PC-3 (cell line): ENCODE results near the gene SRGAP3. TPM values are rescaled to one million over a fixed set of nuclear protein-coding genes. Genes with fewer than 3 reads are reported as not detected.

Experiments
- ATAC-seq: fragments of 200-7000 bp; cut with Tn5 transposase; 2 replicates; pipeline ENCODE4 v1.9.1; 2020; ENCODE audit warnings: mild to moderate bottlenecking, moderate library complexity
- BruUV-seq: library from RNA; stranded (reverse); fragments of 400-500 nt; replicated peaks from 2 replicates; lab custom pipeline; 2021; lab: Mats Ljungman, UMichigan
- CTCF ChIA-PET: fragments of 300-600 bp; sonication (Branson Sonifier 250); formaldehyde crosslinking; loops from one replicate; lab custom pipeline; 2022; ENCODE audit warnings: antibody characterized with exemption; lab: Charles Lee
- POLR2A ChIA-PET: fragments of 300-600 bp; sonication (Branson Sonifier 250); formaldehyde crosslinking; loops from one replicate; lab custom pipeline; 2022; ENCODE audit warnings: antibody characterized with exemption; ENCODE audit not compliant: unreplicated experiment; lab: Charles Lee
- DNase-seq: peaks from one replicate; pipeline ENCODE4 v3.0.0-alpha.2; 2015
- H2AFZ ChIP-seq: fragments of 300-600 bp; sonication (generic); 2 replicates; pipeline ENCODE4 v1.6.0; 2016; ENCODE audit warnings: antibody characterized with exemption, low read length
- H3F3A ChIP-seq: fragments of 300-600 bp; sonication (generic); one replicate; pipeline ENCODE4 v1.6.0; 2017; ENCODE audit warnings: antibody characterized with exemption, low read length, control low read depth, mild to moderate bottlenecking; ENCODE audit not compliant: unreplicated experiment
- H3K27ac ChIP-seq: fragments of 300-600 bp; sonication (generic); 2 replicates; pipeline ENCODE4 v1.5.1; 2016; ENCODE audit warnings: mild to moderate bottlenecking, low read length
- H3K27me3 ChIP-seq: fragments of 300-600 bp; sonication (generic); 2 replicates; pipeline ENCODE4 v1.6.1; 2016; ENCODE audit warnings: low read length, mixed read lengths
- H3K36me3 ChIP-seq: fragments of 300-600 bp; sonication (generic); 2 replicates; pipeline ENCODE4 v1.6.1; 2016; ENCODE audit warnings: low read depth, mixed run types, low read length, mixed read lengths
- H3K4me1 ChIP-seq: fragments of 300-600 bp; sonication (generic); 2 replicates; pipeline ENCODE4 v1.5.1; 2016; ENCODE audit warnings: low read length; ENCODE audit not compliant: insufficient read depth
- H3K4me2 ChIP-seq: fragments of 300-600 bp; sonication (generic); 2 replicates; pipeline ENCODE4 v1.6.0; 2016; ENCODE audit warnings: low read length
- H3K4me3 ChIP-seq: fragments of 300-600 bp; sonication (generic); 2 replicates; pipeline ENCODE4 v1.5.1; 2016; ENCODE audit warnings: mild to moderate bottlenecking, low read length, mixed read lengths
- H3K79me2 ChIP-seq: fragments of 300-600 bp; sonication (generic); 2 replicates; pipeline ENCODE4 v1.6.1; 2017; ENCODE audit warnings: low read length, mixed read lengths
- H3K9ac ChIP-seq: fragments of 300-600 bp; sonication (generic); 2 replicates; pipeline ENCODE4 v1.6.0; 2016; ENCODE audit warnings: mild to moderate bottlenecking, low read length
- H3K9me2 ChIP-seq: fragments of 300-600 bp; sonication (generic); replicated peaks from 2 replicates; pipeline ENCODE4 v1.6.1; 2016; ENCODE audit warnings: mixed run types, low read length, mixed read lengths
- H3K9me3 ChIP-seq: fragments of 300-600 bp; sonication (generic); 2 replicates; pipeline ENCODE4 v1.6.1; 2016; ENCODE audit warnings: low read length, mixed read lengths
- H4K20me1 ChIP-seq: fragments of 300-600 bp; sonication (generic); 2 replicates; pipeline ENCODE4 v1.6.1; 2016; ENCODE audit warnings: low read length, mixed read lengths
- EZH2 ChIP-seq: fragments of 300-600 bp; sonication (generic); IDR thresholded peaks from one replicate; pipeline ENCODE4 v1.6.1; 2017; ENCODE audit warnings: antibody characterized with exemption, mild to moderate bottlenecking, low read length; ENCODE audit not compliant: unreplicated experiment
- EZH2phosphoT487 ChIP-seq: fragments of 300-600 bp; sonication (generic); IDR thresholded peaks from 2 replicates; pipeline ENCODE4 v1.6.1; 2018; ENCODE audit warnings: mild to moderate bottlenecking, antibody characterized with exemption, low read length, borderline replicate concordance
- intact Hi-C: fragments of 100-400 bp; cut with micrococcal nuclease; formaldehyde crosslinking; loops from 2 replicates; pipeline ENCODE4 v1.9.0; 2023
- total RNA-seq: library from RNA; depleted of rRNA; stranded (reverse); fragments of >200 nt; gene quantifications from 2 replicates; pipeline ENCODE4 v1.2.3, GENCODE V29; 2014
- TF ChIP-seq, protein P1 (sequence below): fragments of 300-600 bp; sonication (generic); conservative IDR thresholded peaks from 2 replicates; pipeline ENCODE4 v1.5.1; 2017; ENCODE audit warnings: antibody characterized with exemption, low read depth, mild to moderate bottlenecking, low read length

The SRGAP3 gene
- total RNA-seq, 1 experiment from 2014 or later = 7.5 TPM

DNA sequence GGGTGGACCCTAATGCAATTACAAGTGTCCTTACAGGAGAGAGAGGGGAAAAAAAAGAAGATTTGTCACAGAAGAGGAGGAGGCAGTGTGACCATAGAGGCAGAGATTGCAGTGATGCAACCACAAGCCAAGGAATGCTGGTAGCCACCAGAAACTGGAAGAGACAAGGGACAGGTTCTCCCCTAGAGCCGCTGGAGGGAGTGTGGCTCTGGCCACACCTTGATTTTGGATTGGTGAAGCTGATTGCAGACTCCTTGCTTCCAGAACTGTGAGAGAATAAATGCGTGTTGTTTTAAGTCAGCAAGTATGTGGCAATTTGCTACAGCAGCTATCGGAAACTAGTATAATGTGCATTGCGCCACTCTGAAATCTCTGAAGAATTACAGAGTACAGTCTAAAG lies 110.1 kb downstream of the SRGAP3 start:
- Histone ChIP-seq H3K9me3 (no peaks in the 10 kb centered on the region), H3K9ac (no peak overlapping the region), H3K27ac (no peak overlapping the region), H3K27me3 (no peaks in the 10 kb centered on the region), H3K4me2 (no peak overlapping the region), H3K79me2 (no peaks in the 10 kb centered on the region), H3F3A (no peaks in the 10 kb centered on the region), H4K20me1 (no peaks in the 10 kb centered on the region), H2AFZ (no peak overlapping the region), H3K4me1 (peaks cover 13% of the 10 kb centered on the region), H3K9me2 (no peaks in the 10 kb centered on the region), H3K36me3 (no peaks in the 10 kb centered on the region), H3K4me3 (no peak overlapping the region)
- ATAC-seq = no peak
- ChIA-PET CTCF (no interaction called here), POLR2A (no interaction called here)
- intact Hi-C loops = no loop called here
- no TSS peak for BruUV-seq
- TF ChIP-seq EZH2 (no peak), EZH2phosphoT487 (no peak)
- TF ChIP-seq, protein P1, sequence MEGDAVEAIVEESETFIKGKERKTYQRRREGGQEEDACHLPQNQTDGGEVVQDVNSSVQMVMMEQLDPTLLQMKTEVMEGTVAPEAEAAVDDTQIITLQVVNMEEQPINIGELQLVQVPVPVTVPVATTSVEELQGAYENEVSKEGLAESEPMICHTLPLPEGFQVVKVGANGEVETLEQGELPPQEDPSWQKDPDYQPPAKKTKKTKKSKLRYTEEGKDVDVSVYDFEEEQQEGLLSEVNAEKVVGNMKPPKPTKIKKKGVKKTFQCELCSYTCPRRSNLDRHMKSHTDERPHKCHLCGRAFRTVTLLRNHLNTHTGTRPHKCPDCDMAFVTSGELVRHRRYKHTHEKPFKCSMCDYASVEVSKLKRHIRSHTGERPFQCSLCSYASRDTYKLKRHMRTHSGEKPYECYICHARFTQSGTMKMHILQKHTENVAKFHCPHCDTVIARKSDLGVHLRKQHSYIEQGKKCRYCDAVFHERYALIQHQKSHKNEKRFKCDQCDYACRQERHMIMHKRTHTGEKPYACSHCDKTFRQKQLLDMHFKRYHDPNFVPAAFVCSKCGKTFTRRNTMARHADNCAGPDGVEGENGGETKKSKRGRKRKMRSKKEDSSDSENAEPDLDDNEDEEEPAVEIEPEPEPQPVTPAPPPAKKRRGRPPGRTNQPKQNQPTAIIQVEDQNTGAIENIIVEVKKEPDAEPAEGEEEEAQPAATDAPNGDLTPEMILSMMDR = no peak
- no peak for DNase-seq

DNA sequence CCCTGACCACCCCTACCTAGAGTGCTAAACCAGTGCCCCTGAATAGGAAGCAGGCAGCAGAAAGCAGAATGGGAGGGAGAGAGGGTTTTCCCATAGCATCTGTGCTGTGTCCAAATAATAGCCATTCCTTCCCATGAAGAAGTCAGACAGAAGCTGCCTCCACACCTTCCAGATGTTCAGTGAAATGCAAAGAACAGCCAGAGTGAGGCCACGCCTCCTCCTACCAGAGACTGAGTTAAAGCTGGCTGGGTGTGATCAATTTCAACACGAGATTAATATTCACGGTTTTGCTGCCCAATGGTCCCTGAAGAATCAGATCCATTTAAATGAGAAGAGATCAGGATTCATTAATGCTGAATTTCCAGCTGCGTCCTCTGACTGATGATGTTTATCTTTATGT lies 111.8 kb downstream of the SRGAP3 start:
- Histone ChIP-seq H3K4me1 (peaks cover 13% of the 10 kb centered on the region), H3K27me3 (no peaks in the 10 kb centered on the region), H3F3A (no peaks in the 10 kb centered on the region), H3K36me3 (no peaks in the 10 kb centered on the region), H3K27ac (no peak overlapping the region), H3K4me3 (no peak overlapping the region), H4K20me1 (no peaks in the 10 kb centered on the region), H2AFZ (no peak overlapping the region), H3K9me2 (no peaks in the 10 kb centered on the region), H3K9ac (no peak overlapping the region), H3K79me2 (no peaks in the 10 kb centered on the region), H3K9me3 (no peaks in the 10 kb centered on the region), H3K4me2 (no peak overlapping the region)
- BruUV-seq = no TSS peak
- DNase-seq (no peak), ATAC-seq (no peak)
- intact Hi-C loops = no loop called here
- TF ChIP-seq, protein P1 = no peak
- no peak for TF ChIP-seq EZH2
- TF ChIP-seq EZH2phosphoT487 = no peak
- ChIA-PET CTCF (no interaction called here), POLR2A (no interaction called here)

DNA sequence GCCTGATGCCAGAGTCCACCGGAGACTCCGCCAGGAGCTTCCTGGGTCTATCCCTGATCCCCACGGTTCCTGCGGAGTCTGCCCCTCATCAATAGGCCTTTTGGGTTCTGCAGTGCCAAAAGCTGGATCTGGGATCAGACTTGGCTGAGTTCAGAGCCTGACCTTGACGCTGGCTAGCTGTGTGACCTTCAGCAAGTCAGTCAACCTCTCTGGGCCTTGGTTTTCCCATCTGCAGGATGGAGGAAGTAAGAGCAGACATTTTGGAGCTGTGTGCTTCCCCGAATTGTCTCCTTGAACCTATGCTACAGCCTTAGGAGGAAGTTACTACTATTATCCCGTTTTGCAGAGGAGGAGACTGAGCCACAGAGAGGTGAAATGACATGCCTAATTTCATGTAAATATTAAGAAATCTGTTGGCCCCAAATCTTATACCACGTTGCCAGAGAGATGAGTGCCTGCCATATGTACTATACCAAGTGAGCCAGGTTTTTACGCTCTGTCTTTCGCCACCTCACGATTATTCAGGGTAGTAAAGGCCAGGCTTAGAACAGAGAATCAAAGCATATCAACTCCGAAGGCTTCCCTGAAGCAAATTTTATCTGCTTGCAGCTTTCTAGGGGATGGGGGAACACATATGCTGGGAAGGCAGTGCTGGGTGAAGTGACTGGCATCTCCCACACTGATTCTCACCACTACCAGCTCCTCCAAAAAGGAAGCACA lies 112.5 kb downstream of the SRGAP3 start:
- H3K4me2 ChIP-seq = no peak overlapping the region
- no peaks in the 10 kb centered on the region for H3K9me2 ChIP-seq
- no peaks in the 10 kb centered on the region for H3F3A ChIP-seq
- ChIA-PET CTCF (interaction anchor here (0.5 kb wide), 1 partner anchor 57 kb away, joined by 4 read pairs; no protein-coding TSS in a partner anchor), POLR2A (no interaction called here)
- TF ChIP-seq EZH2 (no peak), EZH2phosphoT487 (no peak)
- TF ChIP-seq, protein P1 = no peak
- H3K9me3 ChIP-seq = no peaks in the 10 kb centered on the region
- intact Hi-C loops = no loop called here
- no peaks in the 10 kb centered on the region for H3K36me3 ChIP-seq
- BruUV-seq = no TSS peak
- no peak overlapping the region for H3K9ac ChIP-seq
- DNase-seq (no peak), ATAC-seq (no peak)
- H3K79me2 ChIP-seq = no peaks in the 10 kb centered on the region
- no peaks in the 10 kb centered on the region for H3K27me3 ChIP-seq
- H2AFZ ChIP-seq = no peak overlapping the region
- no peak overlapping the region for H3K27ac ChIP-seq
- peaks cover 6% of the 10 kb centered on the region for H3K4me1 ChIP-seq
- H4K20me1 ChIP-seq = no peaks in the 10 kb centered on the region
- no peak overlapping the region for H3K4me3 ChIP-seq
